OCI-LY3 (cell line): ENCODE measurements around the gene SULT2B1.

Experiments
- EZH2phosphoT487 ChIP-seq: fragments of 200-600 bp; shearing (Covaris generic); IDR thresholded peaks from 2 replicates; pipeline ENCODE4 v1.6.1; 2018; ENCODE audit warnings: antibody characterized with exemption, mixed run types, low read depth
- TF ChIP-seq, protein P1 (sequence below): fragments of 200-600, 300-600 bp; sonication (generic); IDR thresholded peaks from 2 replicates; pipeline ENCODE4 v1.5.1; 2014; ENCODE audit warnings: antibody characterized with exemption, low read length, low read depth

GRCh38 chr19:48603449-48603848 lies 51.5 kb downstream of the SULT2B1 start:
- TF ChIP-seq, protein P1, sequence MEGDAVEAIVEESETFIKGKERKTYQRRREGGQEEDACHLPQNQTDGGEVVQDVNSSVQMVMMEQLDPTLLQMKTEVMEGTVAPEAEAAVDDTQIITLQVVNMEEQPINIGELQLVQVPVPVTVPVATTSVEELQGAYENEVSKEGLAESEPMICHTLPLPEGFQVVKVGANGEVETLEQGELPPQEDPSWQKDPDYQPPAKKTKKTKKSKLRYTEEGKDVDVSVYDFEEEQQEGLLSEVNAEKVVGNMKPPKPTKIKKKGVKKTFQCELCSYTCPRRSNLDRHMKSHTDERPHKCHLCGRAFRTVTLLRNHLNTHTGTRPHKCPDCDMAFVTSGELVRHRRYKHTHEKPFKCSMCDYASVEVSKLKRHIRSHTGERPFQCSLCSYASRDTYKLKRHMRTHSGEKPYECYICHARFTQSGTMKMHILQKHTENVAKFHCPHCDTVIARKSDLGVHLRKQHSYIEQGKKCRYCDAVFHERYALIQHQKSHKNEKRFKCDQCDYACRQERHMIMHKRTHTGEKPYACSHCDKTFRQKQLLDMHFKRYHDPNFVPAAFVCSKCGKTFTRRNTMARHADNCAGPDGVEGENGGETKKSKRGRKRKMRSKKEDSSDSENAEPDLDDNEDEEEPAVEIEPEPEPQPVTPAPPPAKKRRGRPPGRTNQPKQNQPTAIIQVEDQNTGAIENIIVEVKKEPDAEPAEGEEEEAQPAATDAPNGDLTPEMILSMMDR = no peak
- TF ChIP-seq EZH2phosphoT487 = no peak
